ENCODE measurements around the gene TRRAP. TPM values are rescaled to one million over a fixed set of nuclear protein-coding genes. Genes with fewer than 3 reads are reported as not detected.
"Not testable (repeated sequence)": the region's sequence is repeated elsewhere in the genome, so short reads cannot be mapped to it uniquely, and the experiment has no call there.

TRRAP gene
- total RNA-seq, 2 donors from 2014 or later = 59.1 to 69.5 TPM

GRCh38 chr7:99040104-99040958 lies 162.0 kb downstream of the TRRAP start:
- H3K27me3 Mint-ChIP-seq = no peaks in the 10 kb centered on the region
- peaks cover 100% of the 10 kb centered on the region for H3K36me3 Mint-ChIP-seq (ENCODE audit: low read depth)
- H3K27ac Mint-ChIP-seq = peak overlapping the region; percentile 49
- peak; percentile 79 for ATAC-seq (replicated peaks)
- H3K4me1 Mint-ChIP-seq = peaks cover 8% of the 10 kb centered on the region
- no peaks in the 10 kb centered on the region for H3K9me3 Mint-ChIP-seq
- no peak overlapping the region for H3K4me3 Mint-ChIP-seq

- Mint-ChIP-seq H3K9me3 (no peaks in the 10 kb centered on the region), H3K36me3 (ENCODE audit: low read depth) (peaks cover 100% of the 10 kb centered on the region), H3K4me3 (no peak overlapping the region), H3K27ac (peak overlapping the region; percentile 50), H3K27me3 (no peaks in the 10 kb centered on the region), H3K4me1 (peaks cover 8% of the 10 kb centered on the region)
- no peak for ATAC-seq (replicated peaks)
Observed at GRCh38 chr7:99041526-99041925, 163.2 kb downstream of the TRRAP start.

- peaks cover 99% of the 10 kb centered on the region for H3K36me3 Mint-ChIP-seq (ENCODE audit: low read depth)
- H3K27ac Mint-ChIP-seq = peak overlapping the region; percentile 16
- no peak for ATAC-seq (replicated peaks)
Observed at GRCh38 chr7:99042957-99043356, 164.6 kb downstream of the TRRAP start.

GRCh38 chr7:99044858-99045257 lies 166.5 kb downstream of the TRRAP start:
- H3K27ac Mint-ChIP-seq; H3K4me3 Mint-ChIP-seq; H3K4me1 Mint-ChIP-seq; H3K9me3 Mint-ChIP-seq; ATAC-seq (replicated peaks); H3K27me3 Mint-ChIP-seq: not testable (repeated sequence)
- H3K36me3 Mint-ChIP-seq (ENCODE audit: low read depth) = peaks cover 99% of the 10 kb centered on the region

More at GRCh38 chr7:99042957-99043356, 164.6 kb downstream of the TRRAP start:
- no peaks in the 10 kb centered on the region for H3K9me3 Mint-ChIP-seq
- no peaks in the 10 kb centered on the region for H3K27me3 Mint-ChIP-seq
- H3K4me1 Mint-ChIP-seq = peaks cover 8% of the 10 kb centered on the region
- H3K4me3 Mint-ChIP-seq = no peak overlapping the region

GRCh38 chr7:99046262-99046661 lies 167.9 kb downstream of the TRRAP start:
- H3K36me3 Mint-ChIP-seq (ENCODE audit: low read depth) = peaks cover 99% of the 10 kb centered on the region
- H3K4me3 Mint-ChIP-seq; H3K4me1 Mint-ChIP-seq; ATAC-seq (replicated peaks); H3K27ac Mint-ChIP-seq; H3K27me3 Mint-ChIP-seq; H3K9me3 Mint-ChIP-seq: not testable (repeated sequence)

- ATAC-seq (replicated peaks) = no peak
- Mint-ChIP-seq H3K36me3 (ENCODE audit: low read depth) (peaks cover 99% of the 10 kb centered on the region), H3K9me3 (no peaks in the 10 kb centered on the region), H3K27ac (peak overlapping the region; percentile 36), H3K4me1 (no peaks in the 10 kb centered on the region), H3K27me3 (no peaks in the 10 kb centered on the region), H3K4me3 (no peak overlapping the region)
Observed at GRCh38 chr7:99046722-99047121, 168.4 kb downstream of the TRRAP start.

GRCh38 chr7:99047526-99048077 lies 169.3 kb downstream of the TRRAP start:
- no peaks in the 10 kb centered on the region for H3K4me1 Mint-ChIP-seq
- H3K4me3 Mint-ChIP-seq = no peak overlapping the region
- peaks cover 99% of the 10 kb centered on the region for H3K36me3 Mint-ChIP-seq (ENCODE audit: low read depth)
- ATAC-seq (replicated peaks) = no peak
- no peaks in the 10 kb centered on the region for H3K9me3 Mint-ChIP-seq
- H3K27me3 Mint-ChIP-seq = no peaks in the 10 kb centered on the region
- H3K27ac Mint-ChIP-seq = peak overlapping the region; percentile 36

GRCh38 chr7:99050971-99051370 lies 172.6 kb downstream of the TRRAP start:
- Mint-ChIP-seq H3K4me1 (no peaks in the 10 kb centered on the region), H3K27ac (peak overlapping the region; percentile 47), H3K4me3 (no peak overlapping the region), H3K9me3 (no peaks in the 10 kb centered on the region), H3K36me3 (ENCODE audit: low read depth) (peaks cover 98% of the 10 kb centered on the region), H3K27me3 (no peaks in the 10 kb centered on the region)
- no peak for ATAC-seq (replicated peaks)

- Mint-ChIP-seq H3K27ac (no peak overlapping the region), H3K9me3 (no peaks in the 10 kb centered on the region), H3K4me3 (no peak overlapping the region), H3K36me3 (ENCODE audit: low read depth) (peaks cover 86% of the 10 kb centered on the region), H3K27me3 (no peaks in the 10 kb centered on the region), H3K4me1 (no peaks in the 10 kb centered on the region)
- ATAC-seq (replicated peaks) = no peak
Observed at GRCh38 chr7:99054781-99055180, 176.4 kb downstream of the TRRAP start.

GRCh38 chr7:99061001-99061776 lies 182.9 kb downstream of the TRRAP start:
- H3K27me3 Mint-ChIP-seq = no peaks in the 10 kb centered on the region
- H3K4me3 Mint-ChIP-seq = no peak overlapping the region
- H3K27ac Mint-ChIP-seq = peak overlapping the region; percentile 28
- peaks cover 33% of the 10 kb centered on the region for H3K36me3 Mint-ChIP-seq (ENCODE audit: low read depth)
- H3K4me1 Mint-ChIP-seq = peaks cover 3% of the 10 kb centered on the region
- no peaks in the 10 kb centered on the region for H3K9me3 Mint-ChIP-seq
- no peak for ATAC-seq (replicated peaks)

Other genes with a start within 250 kb of the TRRAP start
- not detected for gene TMEM130, start 8.5 kb upstream of the TRRAP start, total RNA-seq

All from activated T-helper 17 cell treated with anti-CD3 and anti-CD28 coated beads, Interleukin-2, amount 50 U/mL, for 72 hours (primary cell).